Fibroblast of skin of left biceps (primary cell): Measurements from ENCODE around the gene CD82.

Source experiments
- DNase-seq, 2 experiments: peaks; one replicate each; pipeline ENCODE4 v3.0.0-alpha.2; 2013; ENCODE audit warnings: low read depth in 2 of 2

CD82 gene

DNA sequence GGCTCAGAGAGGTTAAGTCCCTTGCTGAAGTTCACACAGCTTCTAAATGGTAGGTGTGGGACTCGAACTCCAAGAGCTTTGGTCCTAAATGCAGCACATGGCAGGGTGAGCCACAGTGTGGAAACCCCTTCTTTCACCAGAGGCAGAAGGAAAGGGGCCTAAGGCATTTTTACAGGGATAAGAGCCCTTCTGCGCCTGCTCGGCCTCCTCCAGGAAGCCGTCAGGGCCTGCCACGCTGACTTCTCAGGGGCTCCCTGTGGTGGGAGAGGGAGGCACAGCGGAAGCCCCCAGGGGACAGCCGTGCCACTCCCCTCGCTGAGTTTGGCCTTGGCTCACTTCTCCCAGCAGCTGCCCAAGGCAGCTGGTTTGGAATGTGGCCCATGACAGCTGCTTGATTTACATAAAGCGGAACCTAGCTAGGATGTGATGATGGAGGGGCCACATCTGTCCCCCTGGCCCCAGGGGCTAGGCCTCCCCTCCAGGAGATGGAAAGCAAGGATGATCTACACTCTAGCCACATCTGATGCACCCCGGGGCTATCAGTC lies 35.4 kb downstream of the CD82 start:
- DNase-seq, result no peak

DNA sequence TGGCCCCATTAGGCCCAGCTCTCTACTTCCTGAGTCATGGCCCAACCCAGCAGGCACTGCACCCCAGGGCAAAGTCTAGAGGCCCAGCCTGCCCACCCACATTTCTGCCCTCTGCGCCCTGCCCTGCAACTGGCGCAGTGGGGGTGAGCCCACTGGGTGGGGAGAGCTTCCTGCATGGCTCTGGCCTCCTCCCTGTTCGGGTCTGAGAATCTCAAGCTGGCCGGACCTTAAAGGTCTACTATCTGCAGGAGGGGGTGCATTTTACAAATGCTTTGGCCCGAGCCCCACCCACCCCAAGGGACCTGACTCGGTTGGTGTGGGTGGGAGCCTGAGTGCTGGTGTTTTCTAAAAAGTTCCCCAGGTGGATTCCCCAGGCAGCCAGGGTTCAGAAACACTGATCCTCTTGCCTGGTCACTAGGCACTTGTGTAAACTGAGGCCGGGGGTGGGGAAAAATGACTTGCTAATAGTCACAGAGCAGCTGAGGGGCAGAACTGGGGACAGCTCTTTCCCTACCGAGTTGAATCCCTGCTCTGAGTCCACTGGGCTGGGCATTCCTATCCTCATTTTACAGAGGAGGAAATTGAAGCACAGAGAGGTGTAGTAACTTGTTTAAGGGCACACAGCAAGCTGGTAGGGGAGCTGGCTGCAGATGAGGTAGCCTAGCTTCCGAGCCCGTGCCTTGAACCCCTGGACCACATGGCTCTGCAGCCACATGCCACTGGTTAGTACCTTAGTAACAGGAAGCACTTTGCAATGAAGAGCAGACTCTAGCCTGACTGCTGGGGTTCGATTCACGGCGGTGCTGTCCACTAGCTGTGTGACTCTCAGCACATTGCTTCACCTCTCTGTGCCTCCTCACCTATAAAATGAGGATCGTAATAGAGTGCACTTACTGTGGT lies 36.3 kb downstream of the CD82 start:
- no peak for DNase-seq

- no peak for DNase-seq
Measured at GRCh38 chr11:44602891-44603310, 37.4 kb downstream of the CD82 start.

DNA sequence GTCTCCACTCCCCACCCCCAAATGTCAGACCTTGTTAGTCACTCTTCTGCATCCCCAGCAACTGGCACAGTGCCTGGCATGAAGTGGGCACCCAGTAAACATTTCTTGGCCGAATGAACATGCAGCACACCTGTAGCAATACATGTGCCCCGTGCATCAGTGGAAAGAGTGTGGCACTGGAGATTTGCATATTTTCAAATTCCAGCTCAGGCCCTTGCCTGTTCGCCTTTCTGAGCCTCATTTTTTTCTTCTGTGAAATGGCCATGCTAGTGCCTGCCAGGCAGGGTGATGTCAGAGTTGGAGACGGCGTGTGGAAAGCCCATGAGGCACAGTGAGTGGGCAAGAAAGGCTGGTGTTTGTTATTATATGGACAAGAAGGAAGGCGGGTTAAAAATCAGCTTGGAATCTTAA lies 38.7 kb downstream of the CD82 start:
- DNase-seq, result no peak

GRCh38 chr11:44605068-44605708 lies 39.7 kb downstream of the CD82 start:
- no peak for DNase-seq

- no peak for DNase-seq
Measured at GRCh38 chr11:44605965-44606364, 40.5 kb downstream of the CD82 start.

- no peak for DNase-seq
Measured at GRCh38 chr11:44606472-44606871, 41.0 kb downstream of the CD82 start.

- DNase-seq, result no peak
Measured at GRCh38 chr11:44607319-44607962, 42.0 kb downstream of the CD82 start.

DNA sequence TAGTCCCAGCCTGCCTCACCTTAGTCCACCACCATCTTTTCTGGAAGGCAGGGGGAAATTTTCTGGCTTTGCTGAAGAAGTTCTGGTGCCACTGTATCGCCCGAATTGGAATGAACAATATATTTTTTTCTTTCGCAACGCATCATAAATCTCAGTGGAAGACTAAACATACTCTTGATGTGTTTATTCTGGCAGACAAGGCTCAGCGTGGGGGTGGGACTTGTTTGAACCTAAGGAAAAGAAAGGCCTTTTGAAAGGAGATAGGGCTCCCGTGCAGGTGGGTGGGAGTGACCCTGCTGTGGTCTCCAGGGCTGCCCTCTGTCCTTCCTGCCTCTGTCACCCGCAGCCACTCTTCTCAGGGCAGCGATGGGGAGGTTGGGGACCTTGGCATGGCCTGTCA lies 42.5 kb downstream of the CD82 start:
- DNase-seq, result no peak

DNA sequence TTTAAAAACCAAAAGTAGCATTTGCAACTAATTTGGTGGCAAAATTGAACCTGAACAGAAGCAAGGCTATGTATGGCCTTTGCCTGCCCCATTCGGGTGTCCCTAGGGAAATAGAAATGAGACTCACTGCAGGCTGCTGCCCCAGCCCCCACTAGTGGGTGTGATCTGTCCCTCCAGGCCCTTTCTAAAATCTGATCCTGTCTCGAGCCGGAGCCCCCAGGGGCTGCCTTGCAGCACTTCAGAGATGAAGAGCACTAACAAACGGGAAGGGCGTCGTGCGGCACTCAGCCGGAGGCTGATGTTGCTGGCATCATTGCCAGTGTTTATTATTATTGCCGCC lies 43.2 kb downstream of the CD82 start:
- DNase-seq, result no peak

DNA sequence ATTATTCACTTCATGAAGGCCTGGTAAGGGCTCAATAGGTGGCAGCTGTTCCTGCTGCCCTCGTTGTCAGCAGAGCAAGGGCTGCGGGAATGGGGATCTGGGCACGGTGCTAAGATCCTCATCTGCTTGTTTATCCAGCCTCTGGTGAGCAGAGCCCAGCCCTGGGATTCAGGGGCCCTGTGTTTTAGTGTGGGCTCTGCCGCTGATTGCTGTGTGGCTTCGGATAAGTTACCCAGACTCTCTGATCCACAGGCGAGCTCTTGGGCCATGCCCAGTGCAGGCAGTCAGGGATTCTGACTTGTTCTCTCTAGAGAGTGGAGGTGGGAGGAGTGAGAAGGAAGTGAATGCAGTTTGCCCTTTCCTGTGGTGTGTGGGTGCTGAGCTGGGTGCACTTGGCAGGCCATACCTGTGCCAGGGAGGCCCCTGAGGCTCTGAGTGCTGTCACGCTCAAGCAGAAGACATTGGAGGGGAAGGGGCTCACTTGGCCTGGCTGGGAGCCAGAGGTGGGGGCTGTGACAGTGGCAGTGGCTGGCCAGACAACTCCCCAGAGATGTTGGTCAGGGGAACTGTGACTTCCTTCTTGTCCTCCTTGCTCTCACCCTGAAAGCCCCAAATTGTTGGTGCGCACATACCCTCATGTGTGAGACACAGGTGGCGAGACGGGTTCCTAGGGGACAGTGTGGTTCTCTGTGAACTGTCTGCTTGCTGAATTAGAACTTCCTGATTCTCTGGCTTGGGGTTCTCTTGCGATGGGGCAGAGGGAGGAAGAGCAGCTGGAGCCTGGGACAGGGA lies 43.7 kb downstream of the CD82 start:
- DNase-seq, result no peak

DNA sequence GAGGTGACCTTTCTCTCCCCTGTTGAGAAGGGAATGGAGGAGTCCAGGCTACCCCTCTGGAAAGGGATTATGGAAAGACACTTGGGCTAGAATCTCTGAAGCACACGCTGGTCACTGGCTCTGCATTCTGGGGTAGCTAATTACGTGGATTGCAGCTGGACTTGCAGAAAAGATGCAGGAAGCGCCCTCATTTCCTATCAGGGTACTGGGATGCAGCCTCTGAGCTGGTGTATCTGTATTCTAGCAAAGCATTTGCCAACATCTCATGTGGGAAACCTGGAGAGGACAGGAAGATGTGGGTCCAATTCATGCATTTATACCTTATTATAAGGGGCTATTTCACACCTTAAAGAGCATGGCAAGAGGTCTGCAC lies 44.3 kb downstream of the CD82 start:
- DNase-seq, result no peak

DNA sequence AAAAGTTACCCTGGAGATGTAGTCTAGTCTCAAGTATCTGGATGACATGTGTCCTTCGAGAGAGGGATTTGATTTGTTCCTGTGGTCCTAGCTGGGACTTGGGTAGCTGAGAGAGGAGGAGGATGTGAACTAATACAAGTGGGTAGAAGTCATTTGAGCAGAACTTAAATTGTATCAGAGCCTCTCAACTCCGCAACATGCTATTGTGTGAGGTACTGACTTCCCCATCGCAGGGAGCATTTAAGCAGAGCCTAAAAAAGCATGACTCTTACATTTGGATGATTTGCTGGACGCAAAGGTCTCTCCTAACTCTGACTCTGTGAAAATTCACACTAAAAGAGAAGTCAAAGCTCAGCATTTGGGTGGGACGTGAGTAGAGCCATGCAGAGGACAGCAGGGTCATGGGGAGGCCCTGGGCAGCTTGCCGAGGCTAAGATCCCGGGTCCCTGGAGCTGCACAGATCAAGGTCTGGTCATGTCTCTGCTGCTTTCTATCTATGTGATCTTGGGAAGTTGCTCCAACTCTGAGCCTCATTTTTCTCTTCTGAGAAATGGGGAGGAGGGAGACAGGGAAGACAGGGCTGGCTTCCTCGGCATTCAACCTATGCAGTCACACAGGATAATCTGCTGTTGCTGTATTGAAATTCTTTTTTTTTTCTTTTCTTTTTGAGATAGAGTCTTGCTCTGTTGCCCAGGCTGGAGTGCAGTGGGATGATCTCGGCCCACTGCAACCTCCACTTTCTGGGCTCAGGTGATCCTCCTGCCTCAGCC lies 44.9 kb downstream of the CD82 start:
- no peak for DNase-seq

DNA sequence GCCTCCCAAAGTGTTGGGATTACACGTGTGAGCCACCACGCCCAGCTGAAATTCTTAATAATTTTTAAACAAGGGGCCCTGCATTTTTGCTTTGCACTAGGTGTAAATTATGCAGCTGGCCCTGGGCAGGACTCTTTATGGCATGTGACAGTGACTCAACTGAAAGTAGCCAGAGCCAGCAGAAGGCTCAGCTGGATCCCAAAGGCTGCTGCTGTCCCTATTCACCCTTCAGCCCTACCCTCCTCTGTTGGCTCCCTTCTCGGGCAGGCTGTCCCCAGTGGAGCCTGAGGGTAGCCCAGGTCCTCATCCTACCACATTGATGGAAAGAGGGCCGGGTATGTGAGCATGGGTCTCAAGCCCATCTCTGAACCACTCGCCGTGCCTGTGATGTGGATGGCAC lies 45.6 kb downstream of the CD82 start:
- DNase-seq, result no peak

- no peak for DNase-seq
Measured at GRCh38 chr11:44611687-44612434, 46.4 kb downstream of the CD82 start.

DNA sequence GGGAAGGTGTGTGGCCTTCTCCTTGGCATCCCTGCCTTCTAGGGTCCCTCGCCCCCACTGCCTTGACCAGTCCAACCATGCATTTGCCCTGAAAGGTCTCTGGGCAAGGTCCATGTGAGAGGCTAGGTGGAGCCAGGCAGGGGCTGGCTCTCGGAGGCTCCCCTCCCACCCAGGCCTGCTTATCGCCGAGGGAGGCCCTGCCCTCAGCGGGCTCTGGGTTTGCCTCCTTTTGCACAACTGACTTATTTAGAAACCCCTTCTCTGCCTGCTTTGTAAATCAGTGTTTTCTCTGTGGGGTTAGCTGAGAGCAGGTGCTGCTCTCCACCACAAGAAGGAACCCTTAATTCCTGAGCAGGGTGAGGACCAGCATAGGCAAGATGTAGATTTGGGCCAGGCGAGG lies 47.7 kb downstream of the CD82 start:
- DNase-seq, result no peak

DNA sequence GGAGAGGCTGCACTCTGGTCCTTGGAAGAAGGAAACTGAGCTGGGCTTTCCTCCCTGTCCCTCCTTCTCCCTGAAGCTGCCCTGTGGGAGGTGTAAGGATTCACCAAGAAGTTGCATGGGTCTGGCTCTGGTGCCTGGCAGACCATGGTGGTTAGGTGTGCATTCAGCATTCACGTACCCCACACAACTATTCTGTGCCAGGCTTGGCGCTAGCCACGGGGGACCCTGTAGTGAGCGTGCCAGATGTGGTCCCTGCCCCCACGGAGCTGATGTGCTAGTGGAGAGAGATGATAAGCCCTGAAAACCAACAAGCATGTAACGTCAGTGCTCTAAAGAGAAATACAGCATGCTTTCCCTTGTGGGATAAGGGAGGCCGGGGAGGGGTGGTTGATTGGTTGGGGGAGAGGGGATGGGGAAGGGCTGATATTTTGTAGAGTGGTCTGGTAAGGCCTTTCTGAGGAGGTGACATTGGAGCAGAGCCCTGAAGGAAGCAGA lies 48.9 kb downstream of the CD82 start:
- no peak for DNase-seq

GRCh38 chr11:44615041-44615755 lies 49.7 kb downstream of the CD82 start:
- no peak for DNase-seq
